NK-92 (cell line): ENCODE data around the gene ADAP1.
"Not testable (repeated sequence)": the region's sequence is repeated elsewhere in the genome, so short reads cannot be mapped to it uniquely, and the experiment has no call there.

ENCODE experiments used
- DNase-seq: peaks from one replicate; lab custom pipeline; 2025; ENCODE audit not compliant: unreplicated experiment; lab: John Stamatoyannopoulos, UW

Gene ADAP1

GRCh38 chr7:960269-960871 is 5.9 kb upstream of the ADAP1 start:
- DNase-seq = no peak

- not testable (repeated sequence) for DNase-seq
Observed at GRCh38 chr7:959740-960139, 5.3 kb upstream of the ADAP1 start.

DNA sequence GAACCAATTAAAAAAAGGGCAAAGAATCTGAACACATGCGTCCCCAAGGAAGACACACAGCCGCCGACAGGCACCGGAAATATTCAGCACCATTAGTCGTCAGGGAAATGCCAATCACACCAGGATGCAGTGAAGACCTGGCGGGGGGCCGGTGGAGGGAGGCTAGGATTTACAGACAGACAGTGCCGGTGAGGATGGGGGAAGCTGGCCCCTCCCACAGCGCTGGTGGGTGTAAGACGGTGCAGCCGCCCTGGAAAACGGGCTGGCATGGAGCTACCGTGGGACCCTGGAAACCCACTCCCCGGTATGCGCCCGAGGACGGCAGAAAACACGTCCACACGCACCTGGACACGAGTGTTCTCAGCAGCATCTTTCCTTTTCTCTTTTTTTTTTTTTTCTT is 4.8 kb upstream of the ADAP1 start:
- DNase-seq = no peak

DNA sequence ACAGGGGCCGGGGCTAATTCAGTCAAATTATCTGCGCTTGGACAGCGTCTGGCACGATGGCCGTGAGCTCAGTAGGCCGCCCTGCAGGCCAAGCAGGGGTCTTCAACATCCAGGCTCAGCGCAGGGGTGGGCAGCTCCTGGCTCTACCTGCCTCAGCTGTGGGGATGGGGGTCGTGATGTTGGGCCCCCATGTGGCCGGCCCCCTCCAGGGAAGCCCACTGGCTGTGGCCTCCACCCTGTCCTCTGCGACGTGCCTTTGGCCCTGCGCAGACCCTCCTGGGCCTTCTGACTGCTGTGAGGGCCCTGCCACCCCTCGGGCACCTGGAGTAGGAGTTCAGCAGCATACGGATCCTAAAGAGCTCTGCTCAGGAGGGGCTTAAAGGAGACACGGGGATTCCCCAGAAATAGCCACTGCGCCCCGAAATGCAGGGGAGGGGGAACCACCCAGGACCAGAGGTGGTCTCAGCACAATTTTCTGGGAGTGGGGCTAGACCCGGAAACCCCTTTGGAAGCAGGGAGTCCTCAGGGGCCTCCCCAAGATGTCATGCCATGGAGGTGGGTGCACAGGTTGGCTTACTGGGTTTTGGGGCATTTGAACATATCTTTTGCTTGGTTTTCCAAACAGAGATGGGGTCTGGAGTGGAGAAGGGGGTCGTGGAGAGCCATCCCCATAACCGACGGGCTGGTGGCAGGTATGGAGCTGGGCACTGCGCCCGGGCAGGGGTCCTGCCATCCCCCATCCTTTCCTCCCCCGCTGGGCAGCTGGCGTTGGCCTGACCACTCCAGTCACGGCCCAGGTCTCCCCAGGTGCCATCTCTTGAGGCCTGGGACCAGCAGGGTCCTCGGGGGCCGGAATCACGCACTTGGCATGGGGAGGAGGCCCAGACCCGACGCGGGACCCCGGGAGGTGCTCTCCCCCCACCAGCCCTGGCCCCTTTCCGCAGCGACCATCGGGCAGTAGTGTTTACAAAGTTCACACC is 4.0 kb upstream of the ADAP1 start:
- no peak for DNase-seq

DNA sequence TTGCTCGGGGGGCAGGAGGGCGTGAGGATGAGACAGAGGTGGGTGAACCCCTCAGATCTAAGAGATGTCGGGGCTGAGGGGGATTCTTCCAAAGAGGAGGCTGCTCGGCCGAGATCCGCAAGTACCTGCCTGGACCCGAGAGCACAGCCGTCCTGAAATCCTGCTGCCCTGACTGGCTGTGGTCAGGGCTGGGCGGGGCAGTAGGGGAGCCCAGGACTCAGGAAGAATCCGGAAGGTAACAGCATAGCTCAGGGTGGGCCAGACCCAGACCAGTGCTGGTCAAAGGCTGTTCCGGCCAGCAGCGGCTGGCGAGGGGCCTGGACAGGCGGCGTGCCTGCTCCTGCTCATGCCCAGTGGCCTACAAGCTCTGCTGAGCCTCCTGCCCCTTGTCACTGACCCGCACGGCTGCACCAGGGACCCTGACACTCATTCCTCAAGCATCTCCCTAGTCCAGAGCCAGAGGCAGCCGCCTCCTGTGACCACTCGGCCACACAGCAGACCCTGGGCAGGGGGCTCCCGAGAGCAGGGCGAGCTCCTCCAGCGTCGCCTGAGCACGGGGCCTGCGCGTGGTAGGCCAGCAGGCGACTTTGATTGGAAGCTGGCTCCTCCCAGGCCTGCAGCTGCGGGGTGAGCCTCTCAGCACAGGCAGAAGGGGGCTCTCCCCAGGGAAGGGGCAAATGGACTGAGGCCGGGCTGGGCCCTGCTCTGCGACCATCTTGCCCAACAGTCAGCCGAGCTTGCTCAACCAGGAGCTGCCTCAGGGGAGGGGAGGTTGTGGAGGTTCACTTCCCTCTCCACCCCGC is 3.1 kb upstream of the ADAP1 start:
- DNase-seq = no peak

- no peak for DNase-seq
Observed at GRCh38 chr7:956031-956430, 1.6 kb upstream of the ADAP1 start.

GRCh38 chr7:953547-954327 is 743 bp downstream of the ADAP1 start:
- DNase-seq = no peak

- no peak for DNase-seq
Observed at GRCh38 chr7:952548-953441, 1.7 kb downstream of the ADAP1 start.

GRCh38 chr7:951881-952547 is 2.5 kb downstream of the ADAP1 start:
- DNase-seq = no peak

DNA sequence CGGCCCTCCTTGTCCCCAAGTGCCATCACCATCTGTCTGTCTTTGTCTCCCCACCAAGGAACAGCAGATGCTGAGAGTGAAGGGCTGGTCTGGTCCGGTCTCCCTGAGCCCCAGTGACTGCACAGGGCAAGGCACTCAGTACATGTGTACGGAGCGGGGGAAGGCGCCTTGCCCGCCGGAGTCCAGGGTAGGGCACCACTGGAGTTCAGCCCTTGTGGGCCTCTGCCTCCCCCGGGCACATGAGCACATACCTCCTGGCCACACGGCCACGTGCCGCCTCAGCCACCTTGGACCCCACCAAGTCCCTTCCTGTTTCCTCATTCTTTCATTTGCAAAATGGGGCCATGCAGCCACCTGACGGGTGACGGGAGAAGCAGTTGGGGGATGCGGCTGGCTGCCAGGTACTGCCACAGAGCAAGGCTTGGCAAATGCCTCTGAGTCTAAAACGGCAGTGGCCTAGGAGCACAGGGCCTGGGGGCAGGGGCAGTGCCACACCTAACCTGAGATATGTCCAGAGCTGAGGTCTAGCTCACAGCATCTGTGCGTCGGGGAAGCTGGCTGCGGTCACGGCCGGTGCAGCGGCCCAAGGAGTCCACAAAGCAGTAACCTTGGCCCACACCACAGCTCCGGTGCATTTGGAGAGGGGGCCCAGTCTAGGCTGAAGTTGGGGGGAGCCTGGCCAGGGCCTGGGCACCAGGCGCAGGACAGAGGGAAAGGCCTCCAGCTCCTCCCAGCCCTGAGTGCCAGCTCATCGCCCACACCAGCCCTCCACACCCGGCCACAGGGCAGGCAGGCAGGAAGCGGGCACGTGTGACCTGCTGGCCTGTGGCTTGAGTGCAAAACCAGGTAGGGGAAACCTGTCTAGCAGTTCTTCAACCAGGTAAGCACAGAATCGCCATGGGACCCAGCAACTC is 5.2 kb downstream of the ADAP1 start:
- no peak for DNase-seq

GRCh38 chr7:947391-948210 is 6.9 kb downstream of the ADAP1 start:
- DNase-seq = no peak

GRCh38 chr7:946256-946996 is 8.1 kb downstream of the ADAP1 start:
- no peak for DNase-seq

DNA sequence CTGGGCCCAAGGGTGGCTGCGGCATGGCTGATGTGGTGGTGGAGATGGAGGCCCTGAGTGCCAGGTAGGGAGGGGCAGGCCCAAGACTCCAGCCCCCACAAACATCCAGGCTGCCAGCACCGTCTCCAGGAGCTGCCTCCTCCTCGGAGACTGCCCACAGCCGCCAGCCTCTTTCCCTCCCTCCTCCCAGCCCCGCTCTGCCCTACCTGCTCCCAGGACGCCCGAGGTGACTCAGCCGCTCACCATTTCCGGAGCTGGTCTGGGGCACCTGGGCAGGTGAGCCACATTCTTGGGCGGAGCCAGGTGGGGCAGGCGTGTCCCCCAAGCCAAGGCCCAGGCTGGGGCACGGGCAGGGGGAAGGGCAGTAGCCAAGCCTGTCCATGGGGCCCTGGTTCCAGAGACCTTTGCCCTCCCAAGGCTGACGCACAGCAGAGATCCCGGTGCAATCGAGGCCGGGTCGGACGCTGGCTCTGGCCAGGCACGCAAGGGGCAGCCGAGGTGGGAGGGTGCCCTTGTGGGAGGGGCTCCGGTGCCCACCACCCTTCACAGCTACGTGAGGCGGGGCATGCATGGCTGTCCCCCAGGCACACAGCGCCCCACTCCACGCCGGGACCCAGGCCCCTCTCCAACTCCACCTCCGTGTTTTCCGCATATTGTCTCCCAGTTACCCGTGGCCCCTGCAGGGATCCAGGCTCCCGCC is 8.8 kb downstream of the ADAP1 start:
- DNase-seq = no peak

DNA sequence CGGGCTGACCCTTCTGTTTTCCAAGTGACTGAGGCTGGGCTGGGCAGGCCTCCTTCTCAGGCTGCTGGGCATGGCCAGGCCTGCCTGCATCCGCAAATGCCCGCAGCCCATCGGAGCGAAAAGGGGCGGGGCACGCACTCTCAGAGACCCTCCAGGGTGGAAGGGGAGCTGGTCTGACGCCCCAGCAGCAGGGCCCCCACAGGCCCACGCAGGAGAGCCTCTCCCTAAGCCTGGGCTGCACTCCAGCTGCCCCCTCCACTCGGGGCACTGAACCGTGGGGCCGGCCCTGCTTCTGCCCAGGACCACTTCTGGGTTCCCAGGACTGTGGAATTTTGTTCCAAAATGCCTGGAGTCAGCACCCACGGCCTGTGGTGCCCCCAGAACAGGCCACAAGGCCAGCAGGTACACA is 9.3 kb downstream of the ADAP1 start:
- no peak for DNase-seq

GRCh38 chr7:944744-945143 is 9.7 kb downstream of the ADAP1 start:
- DNase-seq = no peak

- not testable (repeated sequence) for DNase-seq
Observed at GRCh38 chr7:943793-944192, 10.7 kb downstream of the ADAP1 start.
